Fibroblast of lung (primary cell): ENCODE measurements around the gene WNK1.

Source experiments
- EZH2 ChIP-seq: IDR thresholded peaks from 2 replicates; pipeline ENCODE4 v1.5.1; 2012; ENCODE audit warnings: low read length, control low read depth, mild to moderate bottlenecking; ENCODE audit errors: missing control alignments
- TF ChIP-seq, protein P1 (sequence below), 2 donors: IDR thresholded peaks in 1 of 2; conservative IDR thresholded peaks in 1 of 2; 1 replicate in 1 of 2; 2 replicates in 1 of 2; pipeline ENCODE4 v1.5.1; 2011 to 2012; ENCODE audit warnings: low read length in 2 of 2, control low read depth in 1 of 2, inconsistent platforms in 1 of 2, low read depth in 1 of 2, mild to moderate bottlenecking in 1 of 2

DNA sequence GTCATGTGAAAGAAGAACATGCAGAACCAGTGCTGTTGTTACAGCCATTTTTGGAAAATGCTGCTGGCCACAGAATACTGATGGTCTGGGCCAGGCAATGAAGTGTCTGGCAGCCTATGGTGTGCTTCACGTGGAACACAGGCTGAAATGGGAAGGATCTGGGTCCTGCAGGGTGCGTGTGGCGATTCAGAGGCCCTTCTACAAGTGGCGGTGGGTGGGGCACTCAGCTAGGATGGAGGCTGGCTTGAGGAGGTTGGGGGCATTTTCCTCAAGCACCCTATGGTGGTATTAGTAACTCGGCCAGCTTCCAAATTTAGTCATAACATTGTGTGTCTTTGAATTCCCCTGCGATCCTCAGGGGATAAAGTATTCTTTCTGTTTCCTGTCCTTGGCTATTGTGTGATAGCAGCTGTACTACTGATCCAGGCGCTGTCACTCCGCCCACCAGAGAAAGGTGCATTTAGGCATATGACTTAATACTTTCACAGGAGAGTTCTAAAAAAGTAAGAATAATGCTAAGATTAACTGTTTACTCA is 206.3 kb downstream of the WNK1 start:
- TF ChIP-seq, protein P1, sequence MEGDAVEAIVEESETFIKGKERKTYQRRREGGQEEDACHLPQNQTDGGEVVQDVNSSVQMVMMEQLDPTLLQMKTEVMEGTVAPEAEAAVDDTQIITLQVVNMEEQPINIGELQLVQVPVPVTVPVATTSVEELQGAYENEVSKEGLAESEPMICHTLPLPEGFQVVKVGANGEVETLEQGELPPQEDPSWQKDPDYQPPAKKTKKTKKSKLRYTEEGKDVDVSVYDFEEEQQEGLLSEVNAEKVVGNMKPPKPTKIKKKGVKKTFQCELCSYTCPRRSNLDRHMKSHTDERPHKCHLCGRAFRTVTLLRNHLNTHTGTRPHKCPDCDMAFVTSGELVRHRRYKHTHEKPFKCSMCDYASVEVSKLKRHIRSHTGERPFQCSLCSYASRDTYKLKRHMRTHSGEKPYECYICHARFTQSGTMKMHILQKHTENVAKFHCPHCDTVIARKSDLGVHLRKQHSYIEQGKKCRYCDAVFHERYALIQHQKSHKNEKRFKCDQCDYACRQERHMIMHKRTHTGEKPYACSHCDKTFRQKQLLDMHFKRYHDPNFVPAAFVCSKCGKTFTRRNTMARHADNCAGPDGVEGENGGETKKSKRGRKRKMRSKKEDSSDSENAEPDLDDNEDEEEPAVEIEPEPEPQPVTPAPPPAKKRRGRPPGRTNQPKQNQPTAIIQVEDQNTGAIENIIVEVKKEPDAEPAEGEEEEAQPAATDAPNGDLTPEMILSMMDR (conservative IDR thresholded peaks at IDR 0.05 in 1 of 2, IDR thresholded peaks at IDR 0.05 in 1 of 2; ENCODE audit: low read depth in 1 of 2, low read length in 2 of 2), result no peak
- TF ChIP-seq EZH2, result no peak
